ENCODE results near the gene MTMR6.

Gene MTMR6

DNA sequence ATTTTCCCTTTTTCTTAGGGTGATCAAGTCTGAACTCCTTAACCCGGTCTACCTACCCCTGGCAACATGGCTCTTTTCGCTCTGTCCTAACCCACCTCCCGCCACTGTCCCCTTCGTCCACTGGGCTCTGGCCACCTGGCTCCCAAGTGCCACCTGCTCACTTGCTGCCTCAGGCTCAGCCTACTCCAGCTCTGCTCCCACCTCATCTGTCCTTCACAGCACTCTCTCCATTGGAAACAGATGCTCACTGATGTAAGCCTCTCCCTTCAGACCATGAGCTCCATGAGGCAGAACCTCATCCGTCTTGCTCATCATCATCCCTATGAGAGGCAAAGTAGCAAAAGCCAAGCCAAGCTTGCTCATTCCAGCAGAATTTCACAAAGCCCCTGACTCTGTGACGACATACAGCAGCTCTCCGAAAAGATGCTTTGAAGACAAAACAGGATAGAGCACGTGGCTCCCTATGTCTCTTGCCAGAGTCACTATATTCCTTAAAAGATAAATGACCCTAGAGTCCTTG, 79.9 kb downstream of the MTMR6 start:
- Histone ChIP-seq H4K20me1 (ENCODE audit: insufficient read depth, low read length) (no peaks in the 10 kb centered on the region), H3K4me3 (ENCODE audit: low read depth, low read length, poor library complexity, severe bottlenecking) (no peak overlapping the region), H3K9me2 (ENCODE audit: low read depth, low read length) (no peaks in the 10 kb centered on the region), H3K9ac (ENCODE audit: low read length) (no peak overlapping the region), H3K4me1 (ENCODE audit: insufficient read depth, low read length, severe bottlenecking) (no peaks in the 10 kb centered on the region), H2AFZ (ENCODE audit: low read length) (no peak overlapping the region), H3K79me2 (ENCODE audit: insufficient read depth, low read length) (no peaks in the 10 kb centered on the region), H3K4me2 (ENCODE audit: low read length) (no peak overlapping the region), H3K27me3 (ENCODE audit: insufficient read depth, low read length) (no peaks in the 10 kb centered on the region), H3K27ac (ENCODE audit: low read depth, low read length, poor library complexity, severe bottlenecking) (no peak overlapping the region), H3K9me3 (ENCODE audit: low read length) (no peaks in the 10 kb centered on the region), H3F3A (ENCODE audit: insufficient read depth, low read length) (no peaks in the 10 kb centered on the region), H3K36me3 (ENCODE audit: insufficient read depth, low read length) (no peaks in the 10 kb centered on the region)
- no peak for TF ChIP-seq EZH2 (IDR thresholded peaks at IDR 0.05; ENCODE audit: borderline replicate concordance, low read length)
- TF ChIP-seq, protein P1, sequence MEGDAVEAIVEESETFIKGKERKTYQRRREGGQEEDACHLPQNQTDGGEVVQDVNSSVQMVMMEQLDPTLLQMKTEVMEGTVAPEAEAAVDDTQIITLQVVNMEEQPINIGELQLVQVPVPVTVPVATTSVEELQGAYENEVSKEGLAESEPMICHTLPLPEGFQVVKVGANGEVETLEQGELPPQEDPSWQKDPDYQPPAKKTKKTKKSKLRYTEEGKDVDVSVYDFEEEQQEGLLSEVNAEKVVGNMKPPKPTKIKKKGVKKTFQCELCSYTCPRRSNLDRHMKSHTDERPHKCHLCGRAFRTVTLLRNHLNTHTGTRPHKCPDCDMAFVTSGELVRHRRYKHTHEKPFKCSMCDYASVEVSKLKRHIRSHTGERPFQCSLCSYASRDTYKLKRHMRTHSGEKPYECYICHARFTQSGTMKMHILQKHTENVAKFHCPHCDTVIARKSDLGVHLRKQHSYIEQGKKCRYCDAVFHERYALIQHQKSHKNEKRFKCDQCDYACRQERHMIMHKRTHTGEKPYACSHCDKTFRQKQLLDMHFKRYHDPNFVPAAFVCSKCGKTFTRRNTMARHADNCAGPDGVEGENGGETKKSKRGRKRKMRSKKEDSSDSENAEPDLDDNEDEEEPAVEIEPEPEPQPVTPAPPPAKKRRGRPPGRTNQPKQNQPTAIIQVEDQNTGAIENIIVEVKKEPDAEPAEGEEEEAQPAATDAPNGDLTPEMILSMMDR (IDR thresholded peaks at IDR 0.05; ENCODE audit: low read length): no peak

DNA sequence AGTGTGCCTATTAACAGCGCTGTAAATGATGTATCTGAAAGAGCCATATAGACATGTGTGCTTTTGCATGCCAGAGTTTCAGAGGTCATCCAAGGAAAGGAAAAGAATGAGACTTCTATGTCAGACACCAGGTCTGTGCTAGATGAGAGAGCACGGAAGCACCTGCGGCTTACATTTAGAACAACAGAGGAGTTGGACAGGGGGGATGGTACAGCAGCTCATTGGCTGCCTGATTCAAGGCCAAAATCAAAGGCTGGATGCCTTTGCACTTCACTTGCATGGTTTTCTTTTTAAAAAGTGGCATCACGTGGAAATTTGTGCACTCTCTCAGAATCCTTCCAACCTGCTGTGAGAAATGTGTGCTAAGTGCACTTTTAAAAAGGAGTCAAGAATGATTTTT, 82.4 kb downstream of the MTMR6 start:
- Histone ChIP-seq H3K4me3 (ENCODE audit: low read depth, low read length, poor library complexity, severe bottlenecking) (no peak overlapping the region), H3K4me2 (ENCODE audit: low read length) (no peak overlapping the region), H3K9ac (ENCODE audit: low read length) (no peak overlapping the region), H2AFZ (ENCODE audit: low read length) (no peak overlapping the region), H3K27me3 (ENCODE audit: insufficient read depth, low read length) (no peaks in the 10 kb centered on the region), H3F3A (ENCODE audit: insufficient read depth, low read length) (no peaks in the 10 kb centered on the region), H3K36me3 (ENCODE audit: insufficient read depth, low read length) (no peaks in the 10 kb centered on the region), H4K20me1 (ENCODE audit: insufficient read depth, low read length) (no peaks in the 10 kb centered on the region), H3K9me2 (ENCODE audit: low read depth, low read length) (no peaks in the 10 kb centered on the region), H3K4me1 (ENCODE audit: insufficient read depth, low read length, severe bottlenecking) (no peaks in the 10 kb centered on the region), H3K79me2 (ENCODE audit: insufficient read depth, low read length) (no peaks in the 10 kb centered on the region), H3K27ac (ENCODE audit: low read depth, low read length, poor library complexity, severe bottlenecking) (no peak overlapping the region), H3K9me3 (ENCODE audit: low read length) (no peaks in the 10 kb centered on the region)
- TF ChIP-seq, protein P1 (IDR thresholded peaks at IDR 0.05; ENCODE audit: low read length): no peak
- TF ChIP-seq EZH2 (IDR thresholded peaks at IDR 0.05; ENCODE audit: borderline replicate concordance, low read length): no peak

DNA sequence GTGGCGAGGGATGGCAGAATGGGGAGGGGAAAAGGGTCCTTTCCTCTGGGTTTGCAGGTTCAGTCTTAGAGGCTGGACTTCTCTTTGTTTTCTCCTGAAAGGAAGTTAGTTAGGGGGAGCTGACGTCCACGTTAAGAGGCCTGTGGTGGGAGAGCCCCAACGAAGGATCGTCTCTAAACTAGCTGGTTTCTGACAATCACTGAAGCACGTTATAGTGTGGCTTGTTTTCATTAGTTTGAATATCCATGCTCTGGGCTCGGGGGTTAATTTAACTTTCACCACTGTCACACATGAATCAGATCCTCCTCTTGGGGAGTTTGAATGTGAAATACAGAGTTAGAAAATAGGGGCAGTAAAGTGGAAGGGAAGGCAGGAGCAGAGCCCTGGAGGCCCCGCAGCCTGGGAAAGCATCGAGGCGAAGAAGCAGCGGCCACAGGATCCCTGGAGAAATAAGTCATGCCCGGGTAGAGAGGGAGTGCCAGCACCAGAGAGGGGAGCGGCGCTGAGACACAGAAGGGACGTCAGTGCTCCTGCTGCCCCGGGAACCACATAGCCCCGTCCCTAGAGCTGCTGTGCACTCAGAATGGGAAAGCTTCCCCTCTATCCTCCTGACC, 84.1 kb downstream of the MTMR6 start:
- no peak overlapping the region for H3K4me3 ChIP-seq (ENCODE audit: low read depth, low read length, poor library complexity, severe bottlenecking)
- no peaks in the 10 kb centered on the region for H3F3A ChIP-seq (ENCODE audit: insufficient read depth, low read length)
- no peaks in the 10 kb centered on the region for H3K9me3 ChIP-seq (ENCODE audit: low read length)
- no peaks in the 10 kb centered on the region for H3K79me2 ChIP-seq (ENCODE audit: insufficient read depth, low read length)
- no peak overlapping the region for H3K9ac ChIP-seq (ENCODE audit: low read length)
- H3K27me3 ChIP-seq (ENCODE audit: insufficient read depth, low read length): no peaks in the 10 kb centered on the region
- no peaks in the 10 kb centered on the region for H3K4me1 ChIP-seq (ENCODE audit: insufficient read depth, low read length, severe bottlenecking)
- H3K9me2 ChIP-seq (ENCODE audit: low read depth, low read length): no peaks in the 10 kb centered on the region
- TF ChIP-seq EZH2 (IDR thresholded peaks at IDR 0.05; ENCODE audit: borderline replicate concordance, low read length): no peak
- TF ChIP-seq, protein P1 (IDR thresholded peaks at IDR 0.05; ENCODE audit: low read length): no peak
- no peaks in the 10 kb centered on the region for H3K36me3 ChIP-seq (ENCODE audit: insufficient read depth, low read length)
- no peaks in the 10 kb centered on the region for H4K20me1 ChIP-seq (ENCODE audit: insufficient read depth, low read length)
- no peak overlapping the region for H3K27ac ChIP-seq (ENCODE audit: low read depth, low read length, poor library complexity, severe bottlenecking)
- H3K4me2 ChIP-seq (ENCODE audit: low read length): no peak overlapping the region
- no peak overlapping the region for H2AFZ ChIP-seq (ENCODE audit: low read length)

All from OCI-LY1 (cell line).